ENCODE results near the gene UCP1. TPM values are rescaled to one million over a fixed set of nuclear protein-coding genes. Genes with fewer than 3 reads are reported as not detected.

UCP1 gene
- total RNA-seq (2014; rRNA removed; shearing (Covaris generic)), result not detected in 2 replicates

- Histone ChIP-seq H3K4me1 (no peaks in the 10 kb centered on the region), H3K4me3 (no peak within 1 kb of the TSS), H3K36me3 (no peaks in the 10 kb centered on the region), H3K27ac (no peak within 1 kb of the TSS), H3K9me3 (replicated peaks) (no peaks in the 10 kb centered on the region), H3K27me3 (no peaks in the 10 kb centered on the region)
- DNase-seq, result no peak
Observed at GRCh38 chr4:140568507-140569306, at the start of gene UCP1. UCP1 (minus strand) TSS chr4:140568961; CDS start chr4:140568729, 232 bp downstream.

- Histone ChIP-seq H3K9me3 (replicated peaks) (no peaks in the 10 kb centered on the region), H3K27ac (no peak overlapping the region), H3K4me3 (no peak overlapping the region), H3K4me1 (no peaks in the 10 kb centered on the region), H3K36me3 (no peaks in the 10 kb centered on the region), H3K27me3 (no peaks in the 10 kb centered on the region)
- no peak for DNase-seq
Observed at GRCh38 chr4:140617499-140618248, 48.9 kb upstream of the UCP1 start.

- no peak for DNase-seq
- H3K4me1 ChIP-seq, result no peaks in the 10 kb centered on the region
- no peaks in the 10 kb centered on the region for H3K9me3 ChIP-seq (replicated peaks)
- no peaks in the 10 kb centered on the region for H3K27me3 ChIP-seq
- H3K4me3 ChIP-seq, result no peak overlapping the region
- no peak overlapping the region for H3K27ac ChIP-seq
- no peaks in the 10 kb centered on the region for H3K36me3 ChIP-seq
Observed at GRCh38 chr4:140615451-140615850, 46.7 kb upstream of the UCP1 start.

- no peaks in the 10 kb centered on the region for H3K9me3 ChIP-seq (replicated peaks)
- DNase-seq, result no peak
- no peaks in the 10 kb centered on the region for H3K27me3 ChIP-seq
- no peak overlapping the region for H3K27ac ChIP-seq
- no peaks in the 10 kb centered on the region for H3K4me1 ChIP-seq
- H3K36me3 ChIP-seq, result no peaks in the 10 kb centered on the region
- H3K4me3 ChIP-seq, result no peak overlapping the region
Observed at GRCh38 chr4:140612357-140612756, 43.6 kb upstream of the UCP1 start.

GRCh38 chr4:140611854-140612253 lies 43.1 kb upstream of the UCP1 start:
- no peaks in the 10 kb centered on the region for H3K27me3 ChIP-seq
- H3K4me3 ChIP-seq, result no peak overlapping the region
- no peak for DNase-seq
- no peaks in the 10 kb centered on the region for H3K4me1 ChIP-seq
- no peak overlapping the region for H3K27ac ChIP-seq
- no peaks in the 10 kb centered on the region for H3K36me3 ChIP-seq
- no peaks in the 10 kb centered on the region for H3K9me3 ChIP-seq (replicated peaks)

- no peaks in the 10 kb centered on the region for H3K27me3 ChIP-seq
- H3K27ac ChIP-seq, result peak overlapping the region; percentile 64
- no peaks in the 10 kb centered on the region for H3K9me3 ChIP-seq (replicated peaks)
- peak overlapping the region; percentile 52 for H3K4me3 ChIP-seq
- DNase-seq, result peak; percentile 55 to 84
- H3K36me3 ChIP-seq, result no peaks in the 10 kb centered on the region
- H3K4me1 ChIP-seq, result no peaks in the 10 kb centered on the region
Observed at GRCh38 chr4:140609548-140610425, 41.0 kb upstream of the UCP1 start.

GRCh38 chr4:140607852-140608251 lies 39.1 kb upstream of the UCP1 start:
- Histone ChIP-seq H3K27me3 (no peaks in the 10 kb centered on the region), H3K36me3 (no peaks in the 10 kb centered on the region), H3K4me3 (no peak overlapping the region), H3K9me3 (replicated peaks) (no peaks in the 10 kb centered on the region), H3K4me1 (no peaks in the 10 kb centered on the region), H3K27ac (no peak overlapping the region)
- DNase-seq, result peak in 1 of 2 experiments; percentile 30

- DNase-seq, result no peak
- Histone ChIP-seq H3K27ac (no peak overlapping the region), H3K4me1 (no peaks in the 10 kb centered on the region), H3K36me3 (no peaks in the 10 kb centered on the region), H3K27me3 (no peaks in the 10 kb centered on the region), H3K9me3 (replicated peaks) (no peaks in the 10 kb centered on the region), H3K4me3 (no peak overlapping the region)
Observed at GRCh38 chr4:140604544-140604943, 35.8 kb upstream of the UCP1 start.

GRCh38 chr4:140603286-140603685 lies 34.5 kb upstream of the UCP1 start:
- Histone ChIP-seq H3K4me1 (no peaks in the 10 kb centered on the region), H3K36me3 (no peaks in the 10 kb centered on the region)
- peak in 1 of 2 experiments; percentile 22 for DNase-seq

GRCh38 chr4:140602714-140603113 lies 34.0 kb upstream of the UCP1 start:
- Histone ChIP-seq H3K4me1 (no peaks in the 10 kb centered on the region), H3K36me3 (no peaks in the 10 kb centered on the region), H3K27me3 (no peaks in the 10 kb centered on the region), H3K9me3 (replicated peaks) (no peaks in the 10 kb centered on the region), H3K27ac (no peak overlapping the region), H3K4me3 (no peak overlapping the region)
- DNase-seq, result no peak

More at GRCh38 chr4:140603286-140603685, 34.5 kb upstream of the UCP1 start:
- no peaks in the 10 kb centered on the region for H3K9me3 ChIP-seq (replicated peaks)
- no peaks in the 10 kb centered on the region for H3K27me3 ChIP-seq
- H3K27ac ChIP-seq, result no peak overlapping the region
- no peak overlapping the region for H3K4me3 ChIP-seq

- Histone ChIP-seq H3K27me3 (no peaks in the 10 kb centered on the region), H3K27ac (no peak overlapping the region)
- DNase-seq, result no peak
Observed at GRCh38 chr4:140600408-140600807, 31.6 kb upstream of the UCP1 start.

GRCh38 chr4:140595065-140595464 lies 26.3 kb upstream of the UCP1 start:
- Histone ChIP-seq H3K9me3 (replicated peaks) (no peaks in the 10 kb centered on the region; the same call in 1 of the 2 replicates), H3K27me3 (no peaks in the 10 kb centered on the region), H3K27ac (no peak overlapping the region), H3K36me3 (no peaks in the 10 kb centered on the region), H3K4me3 (no peak overlapping the region), H3K4me1 (no peaks in the 10 kb centered on the region)
- no peak for DNase-seq

More at GRCh38 chr4:140600408-140600807, 31.6 kb upstream of the UCP1 start:
- Histone ChIP-seq H3K9me3 (replicated peaks) (no peaks in the 10 kb centered on the region), H3K4me1 (no peaks in the 10 kb centered on the region), H3K36me3 (no peaks in the 10 kb centered on the region), H3K4me3 (no peak overlapping the region)

- Histone ChIP-seq H3K36me3 (no peaks in the 10 kb centered on the region), H3K4me3 (no peak overlapping the region), H3K27ac (no peak overlapping the region), H3K4me1 (no peaks in the 10 kb centered on the region), H3K27me3 (no peaks in the 10 kb centered on the region), H3K9me3 (replicated peaks) (no peaks in the 10 kb centered on the region)
- no peak for DNase-seq
Observed at GRCh38 chr4:140584439-140584838, 15.7 kb upstream of the UCP1 start.

- DNase-seq, result peak in 1 of 2 experiments; percentile 11
- no peak overlapping the region for H3K27ac ChIP-seq
- no peaks in the 10 kb centered on the region for H3K27me3 ChIP-seq
- H3K36me3 ChIP-seq, result no peaks in the 10 kb centered on the region
- H3K9me3 ChIP-seq (replicated peaks), result no peaks in the 10 kb centered on the region
- no peaks in the 10 kb centered on the region for H3K4me1 ChIP-seq
- H3K4me3 ChIP-seq, result no peak overlapping the region
Observed at GRCh38 chr4:140581078-140581477, 12.3 kb upstream of the UCP1 start.

Measured in SJCRH30 (cell line).